GM21367 (cell line): ENCODE measurements around the gene UCHL1.
"Not testable (repeated sequence)": the region's sequence is repeated elsewhere in the genome, so short reads cannot be mapped to it uniquely, and the experiment has no call there.

Experiments used
- ATAC-seq: cut with Tn5 transposase; IDR thresholded peaks from one replicate; pipeline ENCODE4 v1.9.1; 2021; ENCODE audit not compliant: unreplicated experiment

Gene UCHL1

DNA sequence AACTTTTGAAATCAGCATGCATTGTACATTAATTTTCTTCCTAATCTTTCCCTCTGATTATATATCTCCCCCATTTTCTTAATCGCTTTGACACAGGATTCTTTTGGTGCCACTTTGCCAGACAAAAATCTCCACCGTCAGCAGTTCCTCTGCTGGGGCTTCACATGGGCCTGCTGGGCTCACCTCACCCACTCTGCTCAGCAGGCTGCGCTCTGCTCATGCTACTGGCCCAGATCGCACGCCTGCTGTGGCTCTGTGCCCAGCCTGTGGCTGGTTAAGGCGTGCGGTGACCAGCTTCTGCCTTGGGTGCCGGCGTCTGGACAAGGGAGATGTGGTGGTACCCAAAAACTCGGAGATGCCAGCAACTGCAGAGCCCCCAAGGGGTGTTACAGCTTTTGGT is 31.1 kb downstream of the UCHL1 start:
- ATAC-seq = no peak

DNA sequence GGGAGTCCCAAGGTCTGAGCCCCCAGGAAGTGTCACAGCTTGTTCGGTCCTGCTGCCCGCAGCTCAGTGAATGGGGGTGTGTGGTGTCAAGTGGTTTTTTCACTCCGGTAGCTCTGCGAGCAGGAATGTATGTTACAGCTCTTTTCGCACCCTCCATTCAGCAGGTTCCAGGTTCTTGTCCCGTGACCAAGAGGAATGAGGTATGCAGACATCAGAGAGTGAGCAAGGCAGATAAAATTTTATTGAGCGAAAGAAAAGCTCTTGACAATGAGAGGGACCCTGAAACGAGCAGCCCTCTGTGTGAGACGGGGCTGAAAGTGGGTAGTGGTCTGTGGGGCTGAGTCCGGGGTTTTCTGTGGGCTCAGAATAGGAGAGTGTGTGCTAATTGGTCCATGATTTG is 31.5 kb downstream of the UCHL1 start:
- ATAC-seq = no peak

DNA sequence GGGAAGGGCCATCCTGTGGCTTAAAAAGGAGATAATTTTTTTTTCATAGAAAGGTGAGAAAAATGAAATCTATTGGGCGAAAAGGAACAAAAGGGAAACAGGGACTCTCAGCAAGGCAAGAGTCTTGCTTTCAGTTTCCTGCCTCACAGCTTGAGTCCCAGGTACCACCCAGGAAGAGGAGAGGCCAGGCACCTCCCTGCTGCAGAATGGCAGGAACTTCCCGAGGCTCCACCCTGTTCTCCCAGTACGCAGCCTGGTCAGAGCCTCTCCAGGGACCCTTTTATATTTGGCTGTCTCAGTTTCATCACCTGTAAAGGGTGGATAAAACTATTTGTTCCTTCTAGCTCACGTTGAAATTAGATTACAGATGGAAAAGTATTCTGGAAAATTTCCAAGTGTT is 33.8 kb downstream of the UCHL1 start:
- ATAC-seq = no peak

DNA sequence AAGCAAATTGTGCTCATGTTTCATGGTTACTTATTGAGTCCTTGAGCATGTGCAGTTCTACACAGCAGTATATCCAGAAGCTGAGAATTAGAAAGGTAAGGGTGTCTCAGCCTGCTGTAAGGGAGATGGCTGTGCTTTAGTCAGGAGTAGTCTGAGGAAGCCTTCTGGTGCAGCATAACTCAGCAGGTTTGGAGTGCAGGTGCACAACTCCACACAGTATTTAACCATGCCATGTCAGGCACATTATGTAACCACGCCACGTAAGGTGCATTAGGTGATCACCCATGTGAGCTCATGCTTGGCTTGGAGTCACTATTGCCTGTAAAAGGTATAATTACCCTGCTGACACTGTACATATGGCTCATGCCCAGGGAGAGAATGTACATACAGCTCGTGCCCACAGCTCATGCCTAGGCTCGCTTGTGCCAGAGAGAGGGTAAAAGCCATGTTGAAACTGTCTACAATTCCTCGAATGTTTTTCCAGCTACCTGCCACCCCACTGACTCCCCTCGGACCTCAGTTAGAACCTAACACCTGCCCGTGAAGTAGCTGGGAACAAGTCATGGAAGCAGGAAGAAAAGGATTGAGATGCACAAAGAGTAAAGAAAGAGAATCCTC is 37.8 kb downstream of the UCHL1 start:
- no peak for ATAC-seq

DNA sequence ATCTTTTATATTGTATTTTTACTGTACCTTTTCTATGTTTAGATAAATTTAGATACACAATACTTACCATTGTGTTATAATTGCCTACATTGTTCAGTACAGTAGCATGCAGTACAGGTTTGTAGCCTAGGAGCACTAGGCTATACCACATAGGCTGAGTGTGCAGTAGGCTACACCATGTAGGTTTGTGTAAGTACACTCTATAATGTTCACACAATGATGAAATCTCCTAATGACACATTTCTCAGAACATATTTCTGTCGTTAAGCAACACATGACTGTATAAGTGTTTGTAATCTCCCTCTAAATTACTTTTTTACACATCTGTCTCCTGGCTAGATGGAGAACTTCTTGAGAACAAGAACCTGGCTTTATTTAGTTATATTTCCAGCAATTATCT is 40.3 kb downstream of the UCHL1 start:
- ATAC-seq = no peak

DNA sequence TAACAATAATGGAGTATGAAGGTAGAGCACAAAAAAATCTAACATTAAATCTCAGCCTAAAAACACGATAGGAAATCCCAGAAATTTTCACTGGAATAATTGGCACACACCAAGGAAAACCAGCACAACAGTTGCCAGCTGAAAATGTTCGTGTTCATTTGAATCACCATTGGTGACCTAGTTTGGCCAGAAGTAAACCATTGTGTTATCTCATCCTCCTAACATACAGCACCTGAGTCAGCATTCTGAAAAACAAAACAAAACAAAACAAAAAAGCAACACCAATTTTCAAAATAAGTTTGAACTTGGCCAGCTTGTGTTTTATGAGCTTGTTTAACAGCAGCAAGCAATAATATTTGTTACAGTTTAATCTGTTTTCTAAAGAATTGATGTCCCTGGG is 41.1 kb downstream of the UCHL1 start:
- ATAC-seq = no peak

DNA sequence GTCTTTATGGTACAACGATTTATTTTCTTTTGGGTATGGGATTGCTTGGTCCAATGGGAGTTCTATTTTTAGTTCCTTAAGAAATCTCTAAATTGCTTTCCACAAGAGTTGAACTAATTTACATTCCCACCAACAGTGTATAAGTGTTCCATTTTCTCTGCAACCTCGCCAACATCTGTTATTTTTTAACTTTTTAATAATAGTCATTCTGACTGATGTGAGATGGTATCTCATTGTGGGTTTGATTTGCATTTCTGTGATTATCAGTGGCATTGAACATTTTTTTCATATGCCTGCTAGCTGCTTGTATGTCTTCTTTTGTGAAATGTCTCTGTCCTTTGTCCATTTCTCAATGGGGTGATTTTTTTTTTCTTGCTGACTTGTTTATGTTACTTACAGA is 42.8 kb downstream of the UCHL1 start:
- no peak for ATAC-seq

DNA sequence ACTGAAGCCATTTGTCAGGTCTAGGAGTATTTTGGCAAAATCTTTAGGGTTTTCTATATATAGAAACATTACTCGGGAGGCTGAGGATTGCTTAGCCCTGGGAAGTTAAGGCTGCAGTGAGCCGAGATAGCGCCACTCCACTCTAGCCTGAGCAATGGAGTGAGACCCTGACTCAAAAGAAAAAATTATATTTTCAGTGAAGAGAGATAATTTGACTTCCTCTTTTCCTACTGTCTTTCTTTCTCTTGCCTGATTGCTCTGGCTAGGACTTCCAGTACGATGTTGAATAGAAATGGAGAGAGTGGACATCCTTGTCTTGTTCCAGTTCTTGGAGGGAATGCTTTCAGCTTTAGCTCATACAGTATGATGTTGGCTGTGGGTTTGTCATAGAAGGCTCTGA is 44.4 kb downstream of the UCHL1 start:
- ATAC-seq = no peak

DNA sequence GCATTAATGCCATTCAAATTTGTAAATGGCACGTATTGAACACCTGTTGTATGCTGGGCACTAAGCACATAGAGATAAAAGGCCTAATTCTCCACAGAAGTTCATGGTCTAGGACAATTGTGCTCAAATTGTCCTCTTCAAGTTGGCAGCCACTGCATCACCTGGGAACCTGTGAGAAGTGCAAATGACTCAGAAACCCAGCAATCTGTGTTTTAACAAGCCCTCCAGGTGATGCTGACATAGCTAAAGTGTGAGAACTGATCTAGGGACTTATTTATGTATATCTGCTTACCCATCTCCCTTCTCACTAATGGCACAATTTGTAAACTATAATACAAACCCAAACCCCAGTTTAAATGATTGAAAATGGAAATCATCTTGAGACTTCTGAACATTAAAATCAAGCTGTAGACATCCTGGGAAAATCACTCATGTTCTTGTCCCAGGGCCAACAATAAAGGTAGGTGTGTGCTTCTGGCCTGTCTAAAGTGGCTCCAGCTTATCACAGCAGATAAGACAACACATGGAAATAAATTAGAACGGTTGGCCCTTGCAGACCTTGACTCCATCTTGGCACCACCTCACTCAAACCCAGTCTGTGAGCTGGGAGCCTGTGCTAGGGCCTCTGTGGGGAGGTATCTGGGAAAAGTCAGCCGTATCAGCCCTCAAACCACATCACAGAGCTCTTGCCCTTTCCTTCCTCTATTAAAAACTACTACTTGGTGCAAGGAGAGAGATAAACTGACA is 46.8 kb downstream of the UCHL1 start:
- no peak for ATAC-seq

DNA sequence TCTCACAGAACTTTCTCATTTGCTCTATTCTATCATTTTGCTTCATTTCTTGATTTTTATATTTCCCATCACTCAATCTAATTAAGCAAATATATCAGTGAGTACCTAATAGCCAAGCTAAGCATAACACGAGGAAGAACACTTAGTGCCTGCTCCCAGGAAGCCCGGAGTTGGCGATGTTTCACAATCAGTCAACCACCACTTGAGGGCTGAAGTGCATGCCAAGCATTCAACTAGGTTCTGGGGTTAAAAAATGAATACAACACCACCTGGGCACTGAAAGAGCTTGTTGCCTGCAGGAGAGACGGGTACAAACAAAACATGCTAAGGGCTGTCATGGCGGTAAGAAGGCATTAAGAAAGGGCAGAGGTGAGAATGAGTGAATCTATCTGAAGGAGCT is 47.5 kb downstream of the UCHL1 start:
- ATAC-seq = no peak

DNA sequence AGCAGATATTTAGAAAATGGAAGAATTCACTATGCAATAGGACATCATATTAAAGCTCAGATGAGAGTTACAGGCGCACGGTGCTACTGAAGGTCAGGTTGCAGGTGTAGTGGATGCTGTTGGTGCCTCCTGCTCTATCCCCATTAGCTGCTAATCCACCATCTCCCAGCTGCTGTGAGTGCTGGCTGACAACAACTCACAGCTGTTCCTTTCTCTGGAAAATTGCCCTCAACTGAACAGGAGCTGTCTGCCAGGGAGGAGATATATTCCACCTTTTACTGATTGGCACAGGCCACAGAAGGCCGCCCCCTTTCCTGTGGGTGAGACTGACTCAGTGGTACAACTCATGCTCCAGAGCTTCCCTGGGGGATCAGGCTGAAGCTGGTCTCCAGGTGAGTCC is 48.7 kb downstream of the UCHL1 start:
- no peak for ATAC-seq

DNA sequence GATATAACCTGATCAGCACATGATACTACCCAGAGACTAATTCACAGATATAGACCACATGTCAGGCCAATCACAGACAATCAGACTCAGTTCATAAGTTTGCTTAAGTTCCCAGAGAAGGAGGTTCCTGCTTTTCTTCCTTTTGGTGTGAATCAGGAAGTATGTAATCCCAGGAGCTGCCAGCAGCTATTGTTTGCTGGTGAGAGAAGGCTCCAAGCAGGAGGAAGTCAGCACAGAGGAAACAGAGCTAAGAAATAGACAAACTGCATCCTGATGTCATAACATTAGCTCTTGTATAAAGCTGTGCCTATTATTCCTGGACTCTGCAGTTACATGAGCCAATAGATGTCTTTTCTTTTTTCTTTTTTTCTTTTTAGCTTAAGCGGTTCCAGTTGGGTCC is 50.9 kb downstream of the UCHL1 start:
- no peak for ATAC-seq

DNA sequence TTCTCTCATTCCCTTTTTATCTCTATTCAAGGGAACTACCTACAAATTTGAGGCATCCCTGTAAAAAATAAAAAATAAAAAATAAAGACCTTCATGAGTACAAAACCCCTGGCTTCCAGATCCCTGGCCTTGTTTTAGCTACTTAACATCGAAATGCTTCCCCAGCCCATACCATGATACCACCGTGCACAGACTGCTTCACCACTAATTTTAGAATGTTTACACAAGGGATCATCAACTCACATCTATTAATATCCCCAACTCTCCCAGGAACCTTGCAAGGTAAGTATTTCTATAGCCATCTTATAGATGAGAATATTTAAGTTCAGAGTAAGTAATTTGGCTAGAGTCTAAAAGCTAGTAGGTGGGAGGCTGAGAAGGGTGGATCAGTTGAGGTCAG is 51.7 kb downstream of the UCHL1 start:
- no peak for ATAC-seq

DNA sequence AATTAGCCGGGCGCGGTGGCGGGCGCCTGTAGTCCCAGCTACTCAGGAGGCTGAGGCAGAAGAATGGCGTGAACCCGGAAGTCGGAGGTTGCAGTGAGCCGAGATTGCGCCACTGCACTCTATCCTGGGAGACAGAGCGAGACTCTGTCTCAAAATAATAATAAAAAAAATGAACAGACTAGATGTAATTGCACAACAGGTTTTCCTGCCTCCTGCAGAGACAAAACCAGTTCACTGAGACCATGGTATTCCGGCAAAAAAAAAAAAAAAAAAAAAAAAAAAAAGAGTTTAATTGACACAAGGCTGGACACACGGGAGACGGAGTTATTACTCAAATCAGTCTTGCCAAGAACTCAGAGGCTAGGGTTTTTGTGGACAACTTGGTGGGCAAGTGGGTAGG is 58.7 kb downstream of the UCHL1 start:
- ATAC-seq = not testable (repeated sequence)

DNA sequence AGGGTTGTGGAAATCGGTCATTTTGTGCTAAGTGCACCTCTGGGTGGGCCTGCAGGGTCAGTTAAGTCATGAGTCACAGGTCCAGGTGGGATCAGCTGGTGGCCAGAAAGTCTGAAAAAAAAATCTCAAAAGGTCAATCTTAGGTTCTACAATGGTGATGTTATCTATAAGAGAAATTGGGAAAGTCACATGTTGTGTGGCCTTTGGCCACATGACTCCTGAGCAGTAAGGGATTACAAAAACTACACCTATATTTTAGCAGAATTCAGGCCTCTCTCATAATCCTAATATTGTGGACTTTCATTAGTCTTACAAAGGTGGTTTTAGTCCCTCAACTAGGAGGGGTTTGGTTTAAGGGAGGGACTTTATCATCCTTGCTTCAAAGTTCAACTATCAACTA is 59.1 kb downstream of the UCHL1 start:
- no peak for ATAC-seq
